Upper lobe of left lung (tissue), 6 donors: ENCODE data around the gene NSMF. TPM values are rescaled to one million over a fixed set of nuclear protein-coding genes. Genes with fewer than 3 reads are reported as not detected.

Experiments
- ATAC-seq, 2 donors: fragments of 200-7000 bp; cut with Tn5 transposase; one replicate each; pipeline ENCODE4 v1.9.1; 2022; ENCODE audit warnings: mild to moderate bottlenecking in 2 of 2, moderate library complexity in 2 of 2; ENCODE audit not compliant: low FRiP score in 2 of 2
- DNase-seq, 2 donors: peaks; one replicate each; pipeline ENCODE4 v3.0.0-alpha.2; 2019 to 2020
- H3K27ac ChIP-seq, 4 donors: fragments of 200-600 bp; sonication (generic); one replicate each; pipeline ENCODE4 v1.5.1; 2016 to 2019
- H3K27me3 ChIP-seq, 4 donors: fragments of 200-600 bp; sonication (generic); one replicate each; pipeline ENCODE4 v1.5.1; 2017 to 2019
- H3K36me3 ChIP-seq, 4 donors: fragments of 200-600 bp; sonication (generic); one replicate each; pipeline ENCODE4 v1.5.1; 2016 to 2019
- H3K4me1 ChIP-seq, 4 donors: fragments of 200-600 bp; sonication (generic); one replicate each; pipeline ENCODE4 v1.5.1; 2018 to 2019
- H3K4me3 ChIP-seq, 4 donors: fragments of 200-600 bp; sonication (generic); one replicate each; pipeline ENCODE4 v1.5.1; 2017 to 2019; ENCODE audit warnings: mild to moderate bottlenecking in 2 of 4, moderate library complexity in 1 of 4
- H3K9me3 ChIP-seq, 4 donors: fragments of 200-600 bp; sonication (generic); one replicate each; pipeline ENCODE4 v1.5.1; 2018 to 2019
- EP300 ChIP-seq, 4 donors: sonication (generic); formaldehyde crosslinking; IDR thresholded peaks; one replicate each; pipeline ENCODE4 v1.5.1; 2017; ENCODE audit warnings: antibody characterized with exemption in 4 of 4, control low read depth in 2 of 4
- POLR2A ChIP-seq, 4 donors: fragments of 450-650 bp; IDR thresholded peaks; one replicate each; pipeline ENCODE4 v1.5.1; 2016 to 2017; ENCODE audit warnings: antibody characterized with exemption in 4 of 4, mild to moderate bottlenecking in 2 of 4
- POLR2AphosphoS5 ChIP-seq, 2 donors: sonication (generic); formaldehyde crosslinking; IDR thresholded peaks; one replicate each; pipeline ENCODE4 v1.5.1; 2017; ENCODE audit warnings: antibody characterized with exemption in 2 of 2
- whole genome bisulfite sequencing, 2 donors: methylation state at CpG; one replicate each; pipeline ENCODE4 v1.1.5; 2017 to 2018; 5-methylcytosine and 5-hydroxymethylcytosine counted together
- total RNA-seq, 6 donors: library from RNA; depleted of rRNA in 4 of 6; stranded (reverse); fragments of >200 nt in 4 of 6; gene quantifications; one replicate each; pipeline versions ENCODE4 v1.1.0 to v1.2.1, GENCODE V29; 2016 to 2021
- TF ChIP-seq, protein P1 (sequence below), 6 experiments: fragments of 450-650 bp in 4 of 6; fragments of 200-600 bp in 2 of 6; sonication (generic) in 2 of 6; IDR thresholded peaks; one replicate each; pipeline ENCODE4 v1.5.1; 2016 to 2019; ENCODE audit warnings: antibody characterized with exemption in 6 of 6
- donor health status: DM: no; HTN: no; CAD: no; lungs with moderate emphysema.
- donor health status: DM: no; HTN: yes; CAD: no; lungs with severe emphysema.

Gene NSMF
- total RNA-seq, 6 donors from 2014 or later, result 20.4 to 57.6 (median 25.9) TPM

DNA sequence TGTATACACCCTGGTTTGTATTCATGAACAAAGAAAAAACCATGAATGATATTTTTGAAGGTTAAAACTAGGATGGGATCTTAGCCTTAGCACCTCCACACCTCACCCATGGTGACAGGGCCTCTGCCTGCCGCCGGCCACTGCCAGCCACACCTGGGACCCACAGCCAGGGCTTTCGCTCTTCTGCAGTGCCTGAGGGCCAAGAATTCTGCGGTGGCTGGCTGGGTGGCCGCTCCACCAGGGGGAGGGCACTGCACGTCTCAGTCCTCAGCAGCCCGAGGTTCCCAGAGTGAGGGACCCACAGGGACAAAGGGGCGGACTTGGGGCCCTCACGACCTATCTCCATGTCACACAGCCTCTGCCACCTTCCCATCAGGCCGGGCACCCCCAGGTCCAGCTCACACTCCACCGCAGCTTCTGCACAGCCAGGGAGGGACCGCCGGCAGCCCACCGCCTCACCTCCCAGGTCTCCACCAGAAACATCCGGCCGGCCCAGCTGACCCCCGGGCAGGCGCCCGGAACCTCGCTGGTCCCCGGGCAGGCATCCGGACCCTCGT lies 43.0 kb downstream of the NSMF start:
- 83 to 98% methylated on average over 1 to 23 of the region's 23 CpGs for WGBS, 2 donors
- no peak overlapping the region for H3K27ac ChIP-seq
- no peak for DNase-seq

DNA sequence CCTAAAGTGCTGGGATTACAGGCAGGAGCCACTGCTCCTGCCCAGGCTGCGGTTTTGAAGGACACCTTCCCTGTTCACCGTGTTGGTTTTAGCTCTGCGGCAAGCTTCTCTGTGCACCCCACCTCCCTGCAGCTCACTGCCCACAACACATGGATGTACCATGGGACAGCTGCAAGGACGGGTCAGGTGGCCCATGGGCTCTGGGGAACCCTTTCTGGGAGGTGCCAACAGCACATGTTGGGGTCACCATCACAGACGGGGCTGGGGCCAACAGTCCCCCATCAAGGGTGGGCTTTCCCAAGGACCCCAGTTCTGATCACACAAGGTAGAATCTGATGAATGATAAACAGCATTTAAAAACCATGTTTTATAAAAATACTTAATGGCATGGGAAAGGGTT lies 43.7 kb downstream of the NSMF start:
- Histone ChIP-seq H3K27ac (no peak overlapping the region), H3K4me1 (peaks cover 19 to 38% (median 21%) of the 10 kb centered on the region in 4 donors), H3K4me3 (no peak overlapping the region), H3K36me3 (no peaks in the 10 kb centered on the region), H3K27me3 (no peaks in the 10 kb centered on the region), H3K9me3 (no peaks in the 10 kb centered on the region)
- ATAC-seq, result no peak
- no peak for TF ChIP-seq POLR2A (IDR thresholded peaks at IDR 0.05)
- WGBS, 2 donors, result 95 to 100% methylated on average over 4 to 5 of the region's 5 CpGs
- DNase-seq, result no peak

More for the DNA sequence above, 43.0 kb downstream of the NSMF start:
- no peaks in the 10 kb centered on the region for H3K9me3 ChIP-seq
- no peaks in the 10 kb centered on the region for H3K27me3 ChIP-seq
- TF ChIP-seq EP300 (IDR thresholded peaks at IDR 0.05), result no peak
- TF ChIP-seq POLR2A (IDR thresholded peaks at IDR 0.05), result no peak
- TF ChIP-seq, protein P1, sequence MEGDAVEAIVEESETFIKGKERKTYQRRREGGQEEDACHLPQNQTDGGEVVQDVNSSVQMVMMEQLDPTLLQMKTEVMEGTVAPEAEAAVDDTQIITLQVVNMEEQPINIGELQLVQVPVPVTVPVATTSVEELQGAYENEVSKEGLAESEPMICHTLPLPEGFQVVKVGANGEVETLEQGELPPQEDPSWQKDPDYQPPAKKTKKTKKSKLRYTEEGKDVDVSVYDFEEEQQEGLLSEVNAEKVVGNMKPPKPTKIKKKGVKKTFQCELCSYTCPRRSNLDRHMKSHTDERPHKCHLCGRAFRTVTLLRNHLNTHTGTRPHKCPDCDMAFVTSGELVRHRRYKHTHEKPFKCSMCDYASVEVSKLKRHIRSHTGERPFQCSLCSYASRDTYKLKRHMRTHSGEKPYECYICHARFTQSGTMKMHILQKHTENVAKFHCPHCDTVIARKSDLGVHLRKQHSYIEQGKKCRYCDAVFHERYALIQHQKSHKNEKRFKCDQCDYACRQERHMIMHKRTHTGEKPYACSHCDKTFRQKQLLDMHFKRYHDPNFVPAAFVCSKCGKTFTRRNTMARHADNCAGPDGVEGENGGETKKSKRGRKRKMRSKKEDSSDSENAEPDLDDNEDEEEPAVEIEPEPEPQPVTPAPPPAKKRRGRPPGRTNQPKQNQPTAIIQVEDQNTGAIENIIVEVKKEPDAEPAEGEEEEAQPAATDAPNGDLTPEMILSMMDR (IDR thresholded peaks at IDR 0.05), result no peak
- no peak for TF ChIP-seq POLR2AphosphoS5 (IDR thresholded peaks at IDR 0.05)
- ATAC-seq, result no peak
- H3K4me3 ChIP-seq, result no peak overlapping the region
- H3K4me1 ChIP-seq, result peaks cover 13 to 31% (median 15%) of the 10 kb centered on the region in 4 donors
- no peaks in the 10 kb centered on the region for H3K36me3 ChIP-seq

DNA sequence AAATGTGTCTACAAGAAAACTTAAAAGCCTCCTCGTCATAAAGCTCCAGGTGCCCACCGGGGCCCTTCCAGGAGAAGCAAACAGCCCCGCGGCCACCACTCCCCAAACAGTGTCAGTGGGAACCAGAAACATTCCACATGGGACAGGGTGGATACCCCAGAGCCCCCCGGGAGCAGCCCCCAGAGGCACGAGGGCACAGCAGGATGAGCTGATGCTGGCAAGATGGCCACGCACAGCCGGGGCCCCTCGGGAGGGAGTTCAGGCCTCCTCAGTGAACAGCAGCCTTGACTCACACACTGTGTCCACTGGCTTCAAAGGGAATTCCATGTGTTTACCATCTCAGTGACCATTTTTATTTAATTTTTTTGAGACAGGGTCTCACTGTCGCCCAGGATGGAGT lies 46.7 kb downstream of the NSMF start:
- no peak for ATAC-seq
- Histone ChIP-seq H3K4me3 (no peak overlapping the region), H3K36me3 (no peaks in the 10 kb centered on the region), H3K9me3 (no peaks in the 10 kb centered on the region), H3K27me3 (no peaks in the 10 kb centered on the region), H3K4me1 (peaks cover 20 to 39% (median 25%) of the 10 kb centered on the region in 4 donors), H3K27ac (peak overlapping the region; percentile 79 to 89 (median 87))
- peak in 1 of 2 donors; percentile 69 for DNase-seq
- TF ChIP-seq POLR2AphosphoS5 (IDR thresholded peaks at IDR 0.05) (no peak), POLR2A (IDR thresholded peaks at IDR 0.05) (no peak), EP300 (IDR thresholded peaks at IDR 0.05) (no peak)
- TF ChIP-seq, protein P1 (IDR thresholded peaks at IDR 0.05), result no peak
- WGBS, 2 donors, result 75 to 79% methylated on average over 9 to 10 of the region's 10 CpGs

DNA sequence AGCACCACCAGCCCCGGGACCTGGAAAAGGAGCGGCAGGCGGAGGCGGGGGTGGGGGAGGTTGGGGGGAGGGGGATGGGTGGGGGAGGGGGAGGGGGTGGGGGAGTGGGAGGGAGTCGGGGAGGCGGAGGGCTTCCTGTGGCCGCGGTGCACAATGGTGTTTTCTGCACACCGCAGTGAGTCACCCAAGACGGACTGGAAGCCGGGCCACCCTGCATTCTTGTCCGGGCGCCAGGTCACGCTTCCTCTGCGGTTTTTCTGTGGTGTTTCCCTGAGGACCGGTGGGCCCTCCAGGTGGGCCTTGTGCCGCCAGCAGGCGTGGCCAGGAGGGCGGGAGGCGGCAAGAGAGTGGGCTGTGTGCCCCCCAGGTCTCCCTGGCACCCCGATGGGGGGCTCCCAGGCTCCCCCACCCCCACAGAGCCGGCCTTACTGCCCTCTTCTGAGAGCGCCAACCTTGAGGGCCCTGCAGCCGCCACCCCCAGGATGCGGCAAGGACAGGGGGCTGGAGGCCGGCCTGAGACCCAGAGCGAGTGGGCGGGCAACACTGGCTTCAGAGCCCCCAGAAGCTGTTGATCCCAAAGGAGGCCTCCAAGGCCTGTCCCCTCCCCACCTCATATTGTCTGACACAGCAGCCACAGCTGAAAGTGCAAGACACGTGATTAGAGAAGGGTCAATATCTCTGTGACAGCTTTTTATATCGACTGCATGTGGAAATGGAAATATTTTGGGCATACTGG lies 47.3 kb downstream of the NSMF start:
- H3K4me1 ChIP-seq, result peaks cover 26 to 39% (median 31%) of the 10 kb centered on the region in 4 donors
- H3K9me3 ChIP-seq, result no peaks in the 10 kb centered on the region
- H3K4me3 ChIP-seq, result peak overlapping the region in 2 of 4 donors; percentile 17 to 21
- ATAC-seq (peak; percentile 26 to 66), DNase-seq (peak; percentile 84 to 86)
- H3K27me3 ChIP-seq, result peaks cover 0 to 4% (median 1%) of the 10 kb centered on the region in 4 donors
- H3K36me3 ChIP-seq, result no peaks in the 10 kb centered on the region
- TF ChIP-seq EP300 (IDR thresholded peaks at IDR 0.05), result no peak
- no peak for TF ChIP-seq POLR2A (IDR thresholded peaks at IDR 0.05)
- TF ChIP-seq, protein P1 (IDR thresholded peaks at IDR 0.05), result no peak
- peak; percentile 34 to 36 for TF ChIP-seq POLR2AphosphoS5 (IDR thresholded peaks at IDR 0.05)
- H3K27ac ChIP-seq, result peak overlapping the region; percentile 79 to 89 (median 87)
- 20 to 37% methylated on average over 8 to 15 of the region's 30 CpGs for WGBS, 2 donors

DNA sequence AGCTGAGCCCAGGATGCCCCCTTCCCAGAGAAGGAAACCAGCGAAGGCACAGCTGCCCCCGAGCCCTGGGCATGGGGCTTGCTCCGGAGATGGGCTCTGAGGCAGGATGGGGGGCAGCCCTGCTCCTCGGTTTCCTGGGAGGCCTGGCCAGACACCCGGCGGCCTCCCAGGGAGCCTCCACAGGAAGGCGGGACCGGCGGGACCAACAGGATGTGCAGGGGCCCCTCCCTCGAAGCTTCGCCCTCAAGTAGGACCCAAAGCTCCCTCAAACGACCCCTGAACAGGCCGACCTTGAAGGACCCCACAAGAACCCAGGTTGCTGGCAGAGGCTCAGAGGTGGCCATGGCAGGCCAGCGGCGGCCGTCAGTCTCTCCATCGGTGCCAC lies 47.9 kb downstream of the NSMF start:
- Histone ChIP-seq H3K4me1 (peaks cover 32 to 41% (median 36%) of the 10 kb centered on the region in 4 donors), H3K4me3 (peak overlapping the region in 2 of 4 donors; percentile 13 to 21), H3K36me3 (no peaks in the 10 kb centered on the region), H3K27ac (peak overlapping the region; percentile 79 to 89 (median 87)), H3K9me3 (no peaks in the 10 kb centered on the region), H3K27me3 (peaks cover 0 to 4% (median 1%) of the 10 kb centered on the region in 4 donors)
- ATAC-seq (no peak), DNase-seq (no peak)
- TF ChIP-seq, protein P1 (IDR thresholded peaks at IDR 0.05), result no peak
- no peak for TF ChIP-seq POLR2A (IDR thresholded peaks at IDR 0.05)
- WGBS, 2 donors, result 38% methylated on average over 13 of the region's 17 CpGs; no CpG with 5 or more reads in 1 of the 2 donors
